ENCODE measurements around the gene OR1M1.
"Not testable (repeated sequence)": the region's sequence is repeated elsewhere in the genome, so short reads cannot be mapped to it uniquely, and the experiment has no call there.

The OR1M1 gene

GRCh38 chr19:9086761-9087160, at the start of gene OR1M1:
TSS of gene OR1M1 (plus strand) at chr19:9087061. CDS start at chr19:9093245, 6,184 bp downstream.
- DNase-seq (ENCODE audit: low read depth in 1 of 2, low spot score in 1 of 2), result no peak

GRCh38 chr19:9037400-9038062, 49.3 kb upstream of the OR1M1 start:
- DNase-seq (ENCODE audit: low read depth in 1 of 2, low spot score in 1 of 2), result no peak

- DNase-seq (ENCODE audit: low read depth in 1 of 2, low spot score in 1 of 2), result no peak
Observed at GRCh38 chr19:9039728-9040127, 47.1 kb upstream of the OR1M1 start.

GRCh38 chr19:9040131-9040530, 46.7 kb upstream of the OR1M1 start:
- no peak for DNase-seq (ENCODE audit: low read depth in 1 of 2, low spot score in 1 of 2)

GRCh38 chr19:9041023-9041422, 45.8 kb upstream of the OR1M1 start:
- no peak for DNase-seq (ENCODE audit: low read depth in 1 of 2, low spot score in 1 of 2)

- no peak for DNase-seq (ENCODE audit: low read depth in 1 of 2, low spot score in 1 of 2)
Observed at GRCh38 chr19:9043524-9043923, 43.3 kb upstream of the OR1M1 start.

GRCh38 chr19:9044449-9044848, 42.4 kb upstream of the OR1M1 start:
- DNase-seq (ENCODE audit: low read depth in 1 of 2, low spot score in 1 of 2), result no peak

- DNase-seq (ENCODE audit: low read depth in 1 of 2, low spot score in 1 of 2), result no peak
Observed at GRCh38 chr19:9046694-9047093, 40.2 kb upstream of the OR1M1 start.

GRCh38 chr19:9052894-9053293, 34.0 kb upstream of the OR1M1 start:
- DNase-seq (ENCODE audit: low read depth in 1 of 2, low spot score in 1 of 2), result no peak

GRCh38 chr19:9053674-9054073, 33.2 kb upstream of the OR1M1 start:
- DNase-seq (ENCODE audit: low read depth in 1 of 2, low spot score in 1 of 2), result not testable (repeated sequence)

- DNase-seq (ENCODE audit: low read depth in 1 of 2, low spot score in 1 of 2), result no peak
Observed at GRCh38 chr19:9054207-9054606, 32.7 kb upstream of the OR1M1 start.

- no peak for DNase-seq (ENCODE audit: low read depth in 1 of 2, low spot score in 1 of 2)
Observed at GRCh38 chr19:9054765-9055164, 32.1 kb upstream of the OR1M1 start.

GRCh38 chr19:9056131-9056530, 30.7 kb upstream of the OR1M1 start:
- DNase-seq (ENCODE audit: low read depth in 1 of 2, low spot score in 1 of 2), result not testable (repeated sequence)

- no peak for DNase-seq (ENCODE audit: low read depth in 1 of 2, low spot score in 1 of 2)
Observed at GRCh38 chr19:9057505-9058258, 29.2 kb upstream of the OR1M1 start.

GRCh38 chr19:9058905-9059667, 27.8 kb upstream of the OR1M1 start:
- no peak for DNase-seq (ENCODE audit: low read depth in 1 of 2, low spot score in 1 of 2)

- no peak for DNase-seq (ENCODE audit: low read depth in 1 of 2, low spot score in 1 of 2)
Observed at GRCh38 chr19:9060564-9061340, 26.1 kb upstream of the OR1M1 start.

GRCh38 chr19:9061879-9062278, 25.0 kb upstream of the OR1M1 start:
- DNase-seq (ENCODE audit: low read depth in 1 of 2, low spot score in 1 of 2), result no peak

- no peak for DNase-seq (ENCODE audit: low read depth in 1 of 2, low spot score in 1 of 2)
Observed at GRCh38 chr19:9065457-9066014, 21.3 kb upstream of the OR1M1 start.

GRCh38 chr19:9070066-9070465, 16.8 kb upstream of the OR1M1 start:
- DNase-seq (ENCODE audit: low read depth in 1 of 2, low spot score in 1 of 2), result no peak

GRCh38 chr19:9071720-9072119, 15.1 kb upstream of the OR1M1 start:
- not testable (repeated sequence) for DNase-seq (ENCODE audit: low read depth in 1 of 2, low spot score in 1 of 2)

GRCh38 chr19:9073806-9074205, 13.1 kb upstream of the OR1M1 start:
- DNase-seq (ENCODE audit: low read depth in 1 of 2, low spot score in 1 of 2), result no peak

Data from stimulated activated CD4-positive, alpha-beta T cell treated with anti-CD3 and anti-CD28 coated beads, Interleukin-15, amount 100 ng/mL, for 1 hour (primary cell).